ENCODE measurements around the gene TP53TG3C. TPM values are rescaled to one million over a fixed set of nuclear protein-coding genes. Genes with fewer than 3 reads are reported as not detected.
"Not testable (repeated sequence)": the region's sequence is repeated elsewhere in the genome, so short reads cannot be mapped to it uniquely, and the experiment has no call there.

TP53TG3C gene, protein sequence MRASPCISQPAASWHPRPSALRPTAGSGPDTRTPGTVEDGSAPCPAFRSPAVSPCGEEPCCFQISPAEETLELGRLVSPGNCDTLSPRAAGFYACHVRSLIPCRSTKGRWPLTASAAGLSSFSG
- total RNA-seq (not detected), polyA plus RNA-seq (not detected)
- long read RNA-seq, donor 1: 0 reads
- long read RNA-seq, donor 2: 0 reads
- long read RNA-seq, donor 3: 0 reads
- long read RNA-seq, donor 4: 0 reads

GRCh38 chr16:33193926-33194325, at the start of gene TP53TG3C:
TSS of gene TP53TG3C (plus strand) at chr16:33194226. CDS start at chr16:33194294, 68 bp downstream.
- H3K27me3 ChIP-seq (ENCODE audit: control insufficient read depth, insufficient read depth); ATAC-seq; DNase-seq; H3K9me3 ChIP-seq (ENCODE audit: control insufficient read depth, low read length); H3K27ac ChIP-seq (ENCODE audit: low read length); intact Hi-C loops (cut with DNase I); H3K4me1 ChIP-seq (ENCODE audit: control insufficient read depth, insufficient read depth, low read length); H3K4me3 ChIP-seq (ENCODE audit: low read length): not testable (repeated sequence)
- no CpG with 5 or more reads among the region's 25 CpGs for WGBS

Other genes starting within 250 kb of the TP53TG3C start
- not detected for gene TP53TG3E, start 110.1 kb downstream of the TP53TG3C start, total RNA-seq
- not detected for gene TP53TG3E, start 110.1 kb downstream of the TP53TG3C start, polyA plus RNA-seq
- not detected for gene TP53TG3B, start 166.6 kb downstream of the TP53TG3C start, total RNA-seq
- gene TP53TG3B, start 166.6 kb downstream of the TP53TG3C start, polyA plus RNA-seq: not detected

All from right cardiac atrium (tissue), 5 donors.